ENCODE data around the gene FBXO33.

GRCh38 chr14:39364509-39364908 is 67.7 kb downstream of the FBXO33 start:
- TF ChIP-seq POLR2A (IDR thresholded peaks at IDR 0.05), result no peak
- TF ChIP-seq, protein P1, sequence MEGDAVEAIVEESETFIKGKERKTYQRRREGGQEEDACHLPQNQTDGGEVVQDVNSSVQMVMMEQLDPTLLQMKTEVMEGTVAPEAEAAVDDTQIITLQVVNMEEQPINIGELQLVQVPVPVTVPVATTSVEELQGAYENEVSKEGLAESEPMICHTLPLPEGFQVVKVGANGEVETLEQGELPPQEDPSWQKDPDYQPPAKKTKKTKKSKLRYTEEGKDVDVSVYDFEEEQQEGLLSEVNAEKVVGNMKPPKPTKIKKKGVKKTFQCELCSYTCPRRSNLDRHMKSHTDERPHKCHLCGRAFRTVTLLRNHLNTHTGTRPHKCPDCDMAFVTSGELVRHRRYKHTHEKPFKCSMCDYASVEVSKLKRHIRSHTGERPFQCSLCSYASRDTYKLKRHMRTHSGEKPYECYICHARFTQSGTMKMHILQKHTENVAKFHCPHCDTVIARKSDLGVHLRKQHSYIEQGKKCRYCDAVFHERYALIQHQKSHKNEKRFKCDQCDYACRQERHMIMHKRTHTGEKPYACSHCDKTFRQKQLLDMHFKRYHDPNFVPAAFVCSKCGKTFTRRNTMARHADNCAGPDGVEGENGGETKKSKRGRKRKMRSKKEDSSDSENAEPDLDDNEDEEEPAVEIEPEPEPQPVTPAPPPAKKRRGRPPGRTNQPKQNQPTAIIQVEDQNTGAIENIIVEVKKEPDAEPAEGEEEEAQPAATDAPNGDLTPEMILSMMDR (IDR thresholded peaks at IDR 0.05), result no peak

All from thyroid gland (tissue), 4 donors.